Activated T-cell treated with anti-CD3 and anti-CD28 coated beads, Interleukin-2, amount 50 U/mL, for 48 hours (primary cell): Measurements from ENCODE around the gene P2RX5.
A peak's percentile ranks its signal among the peaks of the same experiment; 100 is the strongest.

Experiments used
- DNase-seq, 2 experiments: peaks; one replicate each; pipeline ENCODE4 v3.0.0-alpha.2; 2020

The P2RX5 gene

DNA sequence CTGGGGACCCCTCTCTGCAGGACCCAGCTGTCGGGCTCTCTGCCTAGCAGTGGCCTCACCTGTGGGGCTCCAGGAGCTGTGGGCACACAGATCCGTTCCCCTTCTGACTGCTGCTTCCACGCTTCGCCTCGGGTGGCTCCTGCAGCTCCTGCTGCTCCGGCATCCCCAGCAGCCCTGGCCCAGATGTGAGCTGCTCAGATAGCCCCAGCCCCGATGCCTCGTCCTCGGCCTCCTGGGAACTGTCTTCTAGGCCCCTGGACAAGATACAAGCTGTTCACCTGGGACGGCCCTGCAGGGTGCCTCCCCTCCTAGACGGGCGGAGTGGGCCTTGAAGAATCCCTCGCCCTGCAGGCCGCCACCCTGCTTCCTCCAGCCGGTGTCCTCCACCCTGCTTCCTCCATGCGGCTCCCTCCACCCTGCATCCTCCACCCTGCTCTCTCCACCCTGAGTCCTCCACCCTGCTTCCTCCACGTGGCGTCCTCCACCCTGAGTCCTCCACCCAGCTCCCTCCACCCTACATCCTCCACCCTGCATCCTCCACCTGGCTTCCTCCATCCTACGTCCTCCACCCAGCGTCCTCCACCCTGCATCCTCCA, 16.3 kb downstream of the P2RX5 start:
- DNase-seq = no peak

DNA sequence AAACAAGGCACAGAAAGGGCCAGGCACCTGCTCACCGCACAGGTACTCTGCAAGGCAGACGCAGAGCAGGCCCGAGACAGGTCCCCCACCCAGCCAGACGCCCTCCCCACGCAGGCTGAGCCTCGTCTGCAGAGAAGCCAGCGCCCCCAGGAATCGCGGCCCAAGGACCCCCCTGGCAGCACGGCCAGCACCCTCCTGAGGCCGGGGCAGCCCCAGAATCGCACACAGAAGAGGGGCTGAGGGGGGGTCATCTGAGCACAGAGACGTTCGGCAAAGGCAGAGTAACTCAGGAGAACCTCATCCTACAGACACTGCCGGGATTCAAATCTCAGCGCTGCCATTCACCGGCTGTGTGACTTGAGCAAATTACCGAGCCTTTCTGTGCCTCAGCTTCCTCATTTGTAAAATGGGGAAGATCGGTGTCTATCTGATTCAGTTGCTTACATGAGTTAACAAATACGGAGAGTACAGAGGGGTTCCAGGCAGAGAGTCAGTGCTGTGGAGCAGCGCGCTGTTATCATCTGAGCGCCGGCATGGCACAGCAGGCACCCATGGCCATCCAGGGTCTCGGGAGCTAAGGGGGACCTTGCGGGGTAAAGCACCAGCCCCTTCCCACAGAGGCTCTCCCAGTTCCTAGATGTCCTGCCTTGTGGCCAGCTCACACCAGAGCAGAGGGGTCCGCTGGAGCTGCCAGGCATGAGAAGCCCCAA, 17.0 kb downstream of the P2RX5 start:
- DNase-seq = no peak

DNA sequence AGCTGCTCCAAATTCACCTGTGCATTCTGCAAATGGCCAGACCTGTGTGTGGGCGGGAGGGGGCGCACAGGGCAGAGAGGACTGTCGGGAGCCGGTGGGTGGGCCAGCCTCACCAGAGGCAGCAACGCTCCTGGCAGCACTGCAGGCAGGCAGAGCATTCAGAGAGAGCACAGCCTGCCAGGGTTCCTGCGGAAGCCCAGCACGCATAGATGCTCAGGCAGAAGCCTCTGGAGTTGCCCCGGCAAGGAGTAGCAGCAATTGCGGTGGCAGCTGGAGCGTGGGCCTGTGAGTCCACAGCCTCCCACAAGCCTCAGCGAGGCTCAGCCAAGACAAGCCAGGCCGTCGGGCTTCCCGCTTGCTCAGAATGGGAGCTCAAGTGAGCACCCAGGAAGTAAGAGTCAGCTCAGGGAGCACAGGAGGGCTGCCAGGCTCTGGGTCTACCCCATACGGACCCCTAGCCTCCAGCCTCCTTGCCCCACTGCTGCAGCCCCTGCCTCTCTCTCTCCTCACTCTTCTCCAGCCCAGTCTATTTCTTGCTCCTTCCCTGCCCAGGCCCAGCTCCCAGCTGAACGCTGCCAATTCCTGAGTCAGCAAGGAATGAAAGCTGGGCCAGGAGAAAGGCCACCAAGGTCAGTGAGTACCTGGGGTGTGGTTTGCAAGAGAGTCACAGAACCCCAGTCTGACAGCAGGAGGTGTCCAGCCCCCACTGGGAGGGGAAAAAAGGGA, 17.7 kb downstream of the P2RX5 start:
- no peak for DNase-seq

- DNase-seq = no peak
Measured at GRCh38 chr17:3675886-3676285, 20.1 kb downstream of the P2RX5 start.

GRCh38 chr17:3672571-3672970, 23.4 kb downstream of the P2RX5 start:
- no peak for DNase-seq

- no peak for DNase-seq
Measured at GRCh38 chr17:3669548-3669947, 26.4 kb downstream of the P2RX5 start.

- peak in 1 of 2 experiments; percentile 28 for DNase-seq
Measured at GRCh38 chr17:3669085-3669347, 26.9 kb downstream of the P2RX5 start.

DNA sequence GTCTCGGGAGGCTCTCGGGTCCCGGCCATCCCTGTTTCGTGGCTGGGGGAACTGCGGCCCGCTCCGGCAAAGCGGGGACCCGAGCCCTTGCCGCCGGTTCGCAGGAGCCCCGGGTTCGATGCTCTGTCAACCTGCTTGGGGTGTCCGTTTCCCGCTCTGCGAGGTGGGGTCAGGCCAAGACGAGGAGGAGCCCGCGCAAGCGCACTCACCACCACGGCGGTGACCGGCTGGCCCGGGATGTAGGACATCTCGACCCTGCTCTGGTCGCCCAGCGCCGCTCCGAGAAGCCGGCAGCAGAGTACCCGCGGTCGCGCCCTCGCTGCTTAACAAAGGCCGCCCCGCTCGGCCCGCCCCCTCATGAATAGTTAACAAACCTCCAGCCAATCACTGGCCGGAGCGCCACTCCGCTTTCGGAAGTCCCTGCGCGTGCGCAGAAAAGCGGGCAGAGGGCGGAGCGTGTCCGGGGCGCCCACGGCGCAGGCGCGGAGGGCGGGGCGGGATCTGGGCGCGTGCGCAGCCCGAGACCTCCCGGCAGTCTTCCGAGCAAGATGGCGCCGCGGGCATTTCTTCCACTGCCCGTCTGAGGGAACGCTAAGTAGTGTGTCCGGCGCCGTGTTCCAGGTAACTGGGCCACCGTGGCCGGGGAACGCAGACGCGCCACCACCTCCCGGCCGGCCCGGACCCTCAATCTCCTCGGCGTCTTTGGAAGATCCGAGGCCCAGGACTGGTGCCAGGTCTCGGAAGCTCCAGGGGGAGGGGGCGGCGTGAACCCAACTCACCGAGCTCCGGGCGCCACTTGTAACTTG, 27.5 kb downstream of the P2RX5 start, which contains the start of the genes EMC6 and TAX1BP3:
Gene EMC6 (plus strand): TSS at position 534 of the 806 bp plus-strand sequence. CDS start 335 bp downstream, outside the sequence.
Gene TAX1BP3 (minus strand): TSS at position 300 of the 806 bp plus-strand sequence. CDS start 52 bp downstream, at position 248.
- peak; percentile 100 for DNase-seq

GRCh38 chr17:3667366-3668278, 28.3 kb downstream of the P2RX5 start:
- DNase-seq = peak; percentile 27 to 35

- DNase-seq = no peak
Measured at GRCh38 chr17:3666516-3666915, 29.4 kb downstream of the P2RX5 start.

- DNase-seq = no peak
Measured at GRCh38 chr17:3665834-3666233, 30.1 kb downstream of the P2RX5 start.

DNA sequence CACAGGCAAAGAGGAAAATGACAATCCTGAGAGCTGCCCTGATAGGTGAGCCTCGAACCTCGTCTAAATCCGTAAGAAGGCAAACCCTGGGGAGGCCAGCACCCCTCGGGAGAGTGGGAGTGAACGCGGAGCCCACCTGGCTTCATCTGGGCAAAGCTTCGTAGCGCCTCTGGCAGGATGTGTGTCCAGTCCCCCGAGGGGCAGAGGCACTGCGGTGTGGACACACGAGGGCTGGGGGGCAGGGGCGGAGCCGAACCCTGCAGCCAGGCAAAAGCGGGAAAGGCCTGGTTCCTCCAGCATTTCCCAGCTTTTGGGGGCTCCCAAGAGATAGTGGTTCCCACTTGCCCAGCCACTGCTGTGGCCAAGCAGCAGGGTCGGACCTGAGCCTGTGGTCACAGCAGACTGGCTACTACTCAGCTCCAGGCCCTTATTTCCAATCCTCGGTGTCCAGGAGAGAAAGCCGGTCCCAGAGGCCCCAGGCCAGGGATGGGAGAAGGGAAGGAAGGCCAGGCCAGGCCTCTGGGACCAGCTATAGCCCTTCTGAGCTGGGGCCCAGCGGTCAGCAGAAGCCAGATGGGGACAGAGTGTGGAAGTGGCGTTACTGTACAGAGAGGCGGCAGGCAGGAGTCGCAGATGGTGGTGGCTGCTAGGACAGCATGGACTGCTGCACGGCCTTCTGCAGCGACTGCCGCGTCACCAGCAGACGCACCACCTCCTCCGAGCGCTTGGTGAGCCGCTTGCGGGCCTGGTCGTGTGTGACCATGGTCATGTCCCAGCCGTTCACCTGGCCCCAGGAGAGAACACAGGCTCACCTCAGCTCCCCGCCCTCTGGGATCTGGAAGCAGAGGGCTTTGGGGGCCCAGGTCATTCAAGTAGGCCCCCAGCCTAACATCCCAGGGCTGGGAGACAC, 32.6 kb downstream of the P2RX5 start:
- DNase-seq = no peak

GRCh38 chr17:3660311-3660891, 35.6 kb downstream of the P2RX5 start:
- DNase-seq = no peak

GRCh38 chr17:3659541-3660111, 36.3 kb downstream of the P2RX5 start:
- no peak for DNase-seq

DNA sequence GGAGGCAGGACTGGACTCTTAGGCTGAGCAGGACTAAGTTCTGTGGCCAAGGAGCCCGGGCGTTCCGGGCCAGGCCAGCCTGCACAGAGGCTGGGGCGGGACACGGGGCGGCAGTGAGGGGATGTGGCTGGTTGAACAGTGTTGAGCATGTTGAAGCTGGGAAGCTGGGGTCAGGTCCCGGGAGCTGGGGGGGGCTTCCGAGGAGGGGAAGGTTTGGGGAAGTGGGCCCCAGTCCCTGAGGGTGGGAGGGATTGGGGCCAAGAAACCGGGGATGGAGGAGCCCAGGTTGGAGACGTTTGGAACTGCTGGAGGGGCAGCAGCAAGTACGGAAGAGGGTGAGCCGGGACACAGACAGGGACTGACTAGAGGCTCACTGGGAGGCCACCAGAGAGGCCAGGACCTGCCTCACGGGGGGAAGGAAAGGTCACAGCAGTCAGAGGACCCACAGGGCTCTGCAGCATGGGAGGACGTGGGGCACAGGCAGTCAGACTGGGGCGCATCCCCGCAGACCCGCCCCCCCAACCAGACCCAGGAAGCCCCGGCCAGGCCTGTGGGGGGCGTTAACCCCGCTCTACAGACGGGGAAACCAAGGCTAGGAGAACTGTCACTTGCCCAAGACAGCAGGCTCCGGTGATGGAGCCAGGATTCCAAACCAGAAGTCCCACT, 37.0 kb downstream of the P2RX5 start:
- no peak for DNase-seq

DNA sequence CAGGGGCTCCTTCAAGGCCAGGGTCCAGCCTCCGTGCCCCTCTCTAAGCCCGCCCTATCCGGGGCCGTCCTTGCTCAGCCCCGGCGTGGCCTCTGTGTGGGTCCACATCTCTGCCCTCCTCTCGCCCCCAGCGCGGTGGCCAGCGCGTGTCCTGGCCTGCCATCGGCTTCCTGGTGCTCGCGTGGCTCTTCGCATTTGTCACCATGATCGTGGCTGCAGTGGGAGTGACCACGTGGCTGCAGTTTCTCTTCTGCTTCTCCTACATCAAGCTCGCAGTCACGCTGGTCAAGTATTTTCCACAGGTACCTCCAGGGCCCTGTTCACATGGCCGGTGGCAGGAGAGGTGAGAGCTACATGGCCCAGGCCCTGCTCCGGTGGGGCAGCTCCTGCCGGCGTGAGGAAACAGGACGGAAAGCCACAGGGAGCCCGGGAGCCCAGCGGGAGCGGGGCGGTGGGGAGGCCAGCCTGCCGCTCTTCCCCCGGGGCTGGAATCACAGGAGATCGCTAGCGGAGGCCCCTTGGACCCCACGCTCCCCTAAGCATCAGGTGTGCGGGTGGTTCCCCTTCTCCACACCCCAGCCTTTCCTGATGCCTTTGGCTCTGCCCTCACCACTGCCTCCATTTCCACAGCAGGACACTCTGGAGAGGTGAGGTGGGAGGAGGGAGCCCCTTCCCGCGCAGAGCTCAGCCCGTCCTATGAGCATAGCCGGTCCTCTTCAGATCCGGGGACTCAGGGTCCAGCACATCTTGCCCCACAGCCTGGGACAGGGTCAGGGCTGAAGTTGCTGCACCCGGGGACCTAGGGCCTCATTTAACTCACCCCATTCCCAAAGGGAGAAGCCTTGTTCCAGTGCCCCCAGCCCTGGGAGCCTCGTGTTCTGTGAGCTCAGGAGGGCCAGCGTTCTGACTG, 37.8 kb downstream of the P2RX5 start:
- no peak for DNase-seq

GRCh38 chr17:3657588-3657869, 38.4 kb downstream of the P2RX5 start:
- no peak for DNase-seq

DNA sequence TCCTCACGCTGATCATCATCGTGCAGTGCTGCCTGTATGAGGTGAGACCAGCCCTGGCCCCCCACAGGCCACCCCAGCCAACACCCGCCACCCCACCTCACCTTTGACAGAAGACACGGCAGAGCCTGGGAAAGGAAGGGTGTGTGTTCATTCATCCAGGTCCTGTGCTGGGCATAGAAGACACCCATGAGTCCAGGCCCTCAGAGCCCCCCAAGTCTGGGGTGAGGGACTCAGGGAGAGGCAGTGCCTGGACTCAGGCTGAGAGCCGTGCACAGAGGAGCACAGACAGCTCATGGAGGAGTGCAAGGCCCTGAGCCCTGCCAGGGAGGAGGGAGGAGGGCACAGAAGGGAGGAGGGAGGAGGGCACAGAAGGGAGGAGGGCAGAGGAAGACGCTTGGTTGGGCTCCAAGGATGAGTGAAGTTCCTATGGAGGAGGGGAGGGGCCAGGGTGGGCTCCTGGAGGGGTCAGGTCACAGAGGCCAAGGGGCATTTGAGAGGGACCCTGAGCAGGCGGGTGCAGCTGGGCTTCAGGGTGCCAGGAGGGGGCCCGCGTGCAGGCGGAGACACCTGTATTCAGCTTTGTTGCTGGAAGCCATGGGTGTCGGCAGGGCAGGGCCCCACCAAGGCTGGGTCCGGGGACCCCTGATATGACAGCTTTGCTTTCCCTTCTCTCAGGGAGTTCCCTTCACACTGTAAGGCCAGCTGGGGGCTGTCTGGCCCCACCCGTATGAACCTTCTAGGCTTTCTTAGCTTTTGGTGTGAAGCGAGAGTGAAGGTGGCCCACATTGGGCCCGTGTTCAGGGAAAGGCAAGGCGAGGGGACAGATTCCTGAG, 39.0 kb downstream of the P2RX5 start:
- DNase-seq = no peak
